K562 (cell line): ENCODE measurements around the gene SRP54. TPM values are rescaled to one million over a fixed set of nuclear protein-coding genes. Genes with fewer than 3 reads are reported as not detected.

Source experiments
- EP400 ChIP-seq: fragments of 450-650 bp; IDR thresholded peaks from 2 replicates; pipeline ENCODE4 v1.6.1; 2017; ENCODE audit warnings: antibody characterized with exemption, mild to moderate bottlenecking, moderate library complexity
- FOXA3 ChIP-seq, 2 experiments: fragments of 450-650 bp in 1 of 2; sonication (generic) in 1 of 2; formaldehyde crosslinking; IDR thresholded peaks in 1 of 2; conservative IDR thresholded peaks in 1 of 2; 2 replicates each; pipeline versions ENCODE4 v1.4.0 to v1.8.0; 2020 to 2022; ENCODE audit warnings: mild to moderate bottlenecking in 2 of 2, missing genetic modification reagents in 1 of 2
- TRIM24 ChIP-seq, 2 experiments: fragments of 450-650 bp; IDR thresholded peaks; 2 replicates each; pipeline ENCODE4 v1.6.1; 2016
- ZBTB11 ChIP-seq, 3 experiments: fragments of 200-800 bp in 1 of 3; fragments of 250-450 bp in 1 of 3; fragments of 450-650 bp in 1 of 3; sonication (Bioruptor Pico) in 1 of 3; sonication (Bioruptor generic) in 1 of 3; formaldehyde crosslinking in 1 of 3; IDR thresholded peaks; 2 replicates each; pipeline versions ENCODE4 v1.6.1 to v1.8.0; 2016 to 2022; ENCODE audit warnings: mild to moderate bottlenecking in 2 of 3, missing genetic modification characterization in 2 of 3, missing compliant biosample characterization in 1 of 3, moderate library complexity in 1 of 3
- ZNF431 ChIP-seq: sonication (generic); formaldehyde crosslinking; IDR thresholded peaks from 2 replicates; pipeline ENCODE4 v1.8.0; 2022; ENCODE audit warnings: mild to moderate bottlenecking, missing genetic modification reagents
- polyA plus RNA-seq, 8 experiments: library from polyadenylated mRNA; depleted of rRNA in 4 of 8; stranded (reverse) in 5 of 8; unstranded in 3 of 8; fragments of >200 nt; fragmentation: Nextera tagmentation in 2 of 8; fragmentation: Illumina TruSeq in 1 of 8; extraction: Ambion mirVana in 2 of 8; extraction: Trizol in 1 of 8; gene quantifications; 2 replicates each; pipeline versions ENCODE4 v1.2.1 to v1.2.3, GENCODE V29; 2011 to 2014; ENCODE audit warnings: inconsistent platforms in 1 of 8, missing spikeins in 1 of 8
- total RNA-seq, 7 experiments: library from RNA; depleted of rRNA in 6 of 7; stranded (reverse); fragments of >200 nt in 6 of 7; fragmentation: Illumina TruSeq in 2 of 7; extraction: Trizol in 2 of 7; gene quantifications; 2 replicates each; pipeline versions ENCODE4 v1.2.1 to v1.2.3, GENCODE V29; 2011 to 2021; ENCODE audit warnings: low replicate concordance in 1 of 7
- TF ChIP-seq, protein P1 (sequence below): fragments of 450-650 bp; conservative IDR thresholded peaks from 2 replicates; pipeline ENCODE4 v1.6.1; 2016; ENCODE audit warnings: missing genetic modification characterization, low read depth, mild to moderate bottlenecking, missing compliant biosample characterization, moderate library complexity
- TF ChIP-seq, protein P2 (sequence below): fragments of 250-450 bp; sonication (Bioruptor Pico); IDR thresholded peaks from 2 replicates; pipeline ENCODE4 v1.8.0; 2021; ENCODE audit warnings: mild to moderate bottlenecking, moderate library complexity
- TF ChIP-seq, protein P3 (sequence below), 2 experiments: fragments of 450-650 bp; formaldehyde crosslinking in 1 of 2; IDR thresholded peaks; 2 replicates each; pipeline versions ENCODE4 v1.4.0 to v1.6.1; 2014 to 2020; ENCODE audit warnings: mild to moderate bottlenecking in 2 of 2, borderline replicate concordance in 1 of 2, low read depth in 1 of 2

Gene SRP54
- total and polyA plus RNA-seq, 9 of the 15 experiments (the other 6 are each of a cell fraction or from before 2014, with no cell fraction given): 28.6 to 69.8 (median 51.7) TPM

GRCh38 chr14:35046751-35047536 is 64.2 kb downstream of the SRP54 start (continued):
- TF ChIP-seq ZBTB11 (CRISPR knock-in tag; IDR thresholded peaks at IDR 0.05): no peak
- TF ChIP-seq FOXA3 (CRISPR knock-in tag; conservative IDR thresholded peaks at IDR 0.05 in 1 of 2, IDR thresholded peaks at IDR 0.05 in 1 of 2): 0 out of 4 replicates have a peak, but pooled peaks of 1 of the 2 experiments have one; percentile 32
- TF ChIP-seq TRIM24 (IDR thresholded peaks at IDR 0.05): 0 out of 4 replicates have a peak, but pooled peaks of 1 of the 2 experiments have one; percentile 12
- TF ChIP-seq, protein P1, sequence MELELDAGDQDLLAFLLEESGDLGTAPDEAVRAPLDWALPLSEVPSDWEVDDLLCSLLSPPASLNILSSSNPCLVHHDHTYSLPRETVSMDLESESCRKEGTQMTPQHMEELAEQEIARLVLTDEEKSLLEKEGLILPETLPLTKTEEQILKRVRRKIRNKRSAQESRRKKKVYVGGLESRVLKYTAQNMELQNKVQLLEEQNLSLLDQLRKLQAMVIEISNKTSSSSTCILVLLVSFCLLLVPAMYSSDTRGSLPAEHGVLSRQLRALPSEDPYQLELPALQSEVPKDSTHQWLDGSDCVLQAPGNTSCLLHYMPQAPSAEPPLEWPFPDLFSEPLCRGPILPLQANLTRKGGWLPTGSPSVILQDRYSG (tag): no peak
- peak; percentile 34 for TF ChIP-seq EP400
- 0 out of 2 replicates have a peak, but pooled peaks have one; percentile 40 for TF ChIP-seq ZNF431
- TF ChIP-seq, protein P2, sequence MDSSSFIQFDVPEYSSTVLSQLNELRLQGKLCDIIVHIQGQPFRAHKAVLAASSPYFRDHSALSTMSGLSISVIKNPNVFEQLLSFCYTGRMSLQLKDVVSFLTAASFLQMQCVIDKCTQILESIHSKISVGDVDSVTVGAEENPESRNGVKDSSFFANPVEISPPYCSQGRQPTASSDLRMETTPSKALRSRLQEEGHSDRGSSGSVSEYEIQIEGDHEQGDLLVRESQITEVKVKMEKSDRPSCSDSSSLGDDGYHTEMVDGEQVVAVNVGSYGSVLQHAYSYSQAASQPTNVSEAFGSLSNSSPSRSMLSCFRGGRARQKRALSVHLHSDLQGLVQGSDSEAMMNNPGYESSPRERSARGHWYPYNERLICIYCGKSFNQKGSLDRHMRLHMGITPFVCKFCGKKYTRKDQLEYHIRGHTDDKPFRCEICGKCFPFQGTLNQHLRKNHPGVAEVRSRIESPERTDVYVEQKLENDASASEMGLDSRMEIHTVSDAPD (CRISPR knock-in tag): no peak
- TF ChIP-seq, protein P3, sequence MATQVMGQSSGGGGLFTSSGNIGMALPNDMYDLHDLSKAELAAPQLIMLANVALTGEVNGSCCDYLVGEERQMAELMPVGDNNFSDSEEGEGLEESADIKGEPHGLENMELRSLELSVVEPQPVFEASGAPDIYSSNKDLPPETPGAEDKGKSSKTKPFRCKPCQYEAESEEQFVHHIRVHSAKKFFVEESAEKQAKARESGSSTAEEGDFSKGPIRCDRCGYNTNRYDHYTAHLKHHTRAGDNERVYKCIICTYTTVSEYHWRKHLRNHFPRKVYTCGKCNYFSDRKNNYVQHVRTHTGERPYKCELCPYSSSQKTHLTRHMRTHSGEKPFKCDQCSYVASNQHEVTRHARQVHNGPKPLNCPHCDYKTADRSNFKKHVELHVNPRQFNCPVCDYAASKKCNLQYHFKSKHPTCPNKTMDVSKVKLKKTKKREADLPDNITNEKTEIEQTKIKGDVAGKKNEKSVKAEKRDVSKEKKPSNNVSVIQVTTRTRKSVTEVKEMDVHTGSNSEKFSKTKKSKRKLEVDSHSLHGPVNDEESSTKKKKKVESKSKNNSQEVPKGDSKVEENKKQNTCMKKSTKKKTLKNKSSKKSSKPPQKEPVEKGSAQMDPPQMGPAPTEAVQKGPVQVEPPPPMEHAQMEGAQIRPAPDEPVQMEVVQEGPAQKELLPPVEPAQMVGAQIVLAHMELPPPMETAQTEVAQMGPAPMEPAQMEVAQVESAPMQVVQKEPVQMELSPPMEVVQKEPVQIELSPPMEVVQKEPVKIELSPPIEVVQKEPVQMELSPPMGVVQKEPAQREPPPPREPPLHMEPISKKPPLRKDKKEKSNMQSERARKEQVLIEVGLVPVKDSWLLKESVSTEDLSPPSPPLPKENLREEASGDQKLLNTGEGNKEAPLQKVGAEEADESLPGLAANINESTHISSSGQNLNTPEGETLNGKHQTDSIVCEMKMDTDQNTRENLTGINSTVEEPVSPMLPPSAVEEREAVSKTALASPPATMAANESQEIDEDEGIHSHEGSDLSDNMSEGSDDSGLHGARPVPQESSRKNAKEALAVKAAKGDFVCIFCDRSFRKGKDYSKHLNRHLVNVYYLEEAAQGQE (IDR thresholded peaks at IDR 0.05; ENCODE audit: borderline replicate concordance): peak; percentile 55
- TF ChIP-seq, protein P3 (CRISPR knock-in tag; IDR thresholded peaks at IDR 0.05; ENCODE audit: low read depth): no peak
